NK-92 treated with Interleukin-12 subunit alpha and Interleukin-12 subunit beta, amount 100 ng/mL, for 24 hours (cell line): ENCODE results near the gene NFKBIZ.
"Not testable (repeated sequence)": the region's sequence is repeated elsewhere in the genome, so short reads cannot be mapped to it uniquely, and the experiment has no call there.

ENCODE experiments used
- DNase-seq: peaks from one replicate; lab custom pipeline; 2025; lab: John Stamatoyannopoulos, UW

Gene NFKBIZ

GRCh38 chr3:101851072-101851770 is 1.9 kb downstream of the NFKBIZ start:
- no peak for DNase-seq

- no peak for DNase-seq
Observed at GRCh38 chr3:101851850-101852714, 2.8 kb downstream of the NFKBIZ start.

GRCh38 chr3:101852983-101853840 is 3.9 kb downstream of the NFKBIZ start:
- no peak for DNase-seq

GRCh38 chr3:101853982-101854381 is 4.7 kb downstream of the NFKBIZ start:
- no peak for DNase-seq

- DNase-seq = no peak
Observed at GRCh38 chr3:101854608-101855304, 5.4 kb downstream of the NFKBIZ start.

- DNase-seq = no peak
Observed at GRCh38 chr3:101857301-101857741, 8.0 kb downstream of the NFKBIZ start.

GRCh38 chr3:101858464-101859030 is 9.2 kb downstream of the NFKBIZ start:
- no peak for DNase-seq

GRCh38 chr3:101859882-101860448 is 10.7 kb downstream of the NFKBIZ start:
- no peak for DNase-seq

- DNase-seq = no peak
Observed at GRCh38 chr3:101861212-101861788, 12.0 kb downstream of the NFKBIZ start.

GRCh38 chr3:101861789-101862415 is 12.6 kb downstream of the NFKBIZ start:
- DNase-seq = no peak

- no peak for DNase-seq
Observed at GRCh38 chr3:101862416-101863165, 13.3 kb downstream of the NFKBIZ start.

GRCh38 chr3:101864926-101865325 is 15.6 kb downstream of the NFKBIZ start:
- DNase-seq = not testable (repeated sequence)

- DNase-seq = no peak
Observed at GRCh38 chr3:101865751-101866509, 16.6 kb downstream of the NFKBIZ start.

- no peak for DNase-seq
Observed at GRCh38 chr3:101867511-101867910, 18.2 kb downstream of the NFKBIZ start.

GRCh38 chr3:101867996-101868395 is 18.7 kb downstream of the NFKBIZ start:
- DNase-seq = no peak

GRCh38 chr3:101868534-101869464 is 19.5 kb downstream of the NFKBIZ start:
- DNase-seq = no peak

- DNase-seq = no peak
Observed at GRCh38 chr3:101870138-101870537, 20.8 kb downstream of the NFKBIZ start.
